Loucy (cell line): ENCODE results near the gene ETV3L.

Experiments used
- H2AFZ ChIP-seq: fragments of 200-600 bp; sonication (generic); 2 replicates; pipeline ENCODE4 v1.6.0; 2016; ENCODE audit warnings: antibody characterized with exemption, mild to moderate bottlenecking, low read length, moderate library complexity
- H3F3A ChIP-seq: fragments of 200-600 bp; 2 replicates; pipeline ENCODE4 v1.6.0; 2016; ENCODE audit warnings: antibody characterized with exemption, low read depth, mild to moderate bottlenecking
- H3K27me3 ChIP-seq: fragments of 200-600 bp; sonication (generic); 2 replicates; pipeline ENCODE4 v1.6.1; 2014; ENCODE audit warnings: low read length, mild to moderate bottlenecking; ENCODE audit not compliant: insufficient read depth, poor library complexity, severe bottlenecking
- H3K36me3 ChIP-seq: fragments of 200-600 bp; sonication (generic); 2 replicates; pipeline ENCODE4 v1.6.1; 2016; ENCODE audit warnings: low read length; ENCODE audit not compliant: insufficient read depth
- H3K4me1 ChIP-seq: fragments of 200-600 bp; sonication (generic); 2 replicates; pipeline ENCODE4 v1.5.1; 2014; ENCODE audit warnings: low read length, mild to moderate bottlenecking; ENCODE audit not compliant: insufficient read depth, poor library complexity, severe bottlenecking
- H3K4me2 ChIP-seq: fragments of 200-600 bp; sonication (generic); 2 replicates; pipeline ENCODE4 v1.6.0; 2014; ENCODE audit warnings: antibody characterized with exemption, low read length, low read depth, mild to moderate bottlenecking; ENCODE audit not compliant: poor library complexity, severe bottlenecking
- H3K4me3 ChIP-seq: fragments of 200-600 bp; sonication (generic); 2 replicates; pipeline ENCODE4 v1.5.1; 2014; ENCODE audit warnings: low read length, mild to moderate bottlenecking, mixed read lengths; ENCODE audit not compliant: poor library complexity, severe bottlenecking
- H3K79me2 ChIP-seq: fragments of 200-600 bp; sonication (generic); 2 replicates; pipeline ENCODE4 v1.6.1; 2014; ENCODE audit warnings: low read length; ENCODE audit not compliant: insufficient read depth
- H3K9ac ChIP-seq: fragments of 200-600 bp; sonication (generic); 2 replicates; pipeline ENCODE4 v1.6.0; 2014; ENCODE audit warnings: mild to moderate bottlenecking, low read depth, low read length, moderate library complexity; ENCODE audit not compliant: poor library complexity, severe bottlenecking
- H3K9me2 ChIP-seq: fragments of 200-600 bp; sonication (generic); replicated peaks from 2 replicates; pipeline ENCODE4 v1.6.1; 2016; ENCODE audit warnings: low read depth, low read length, mixed read lengths
- H3K9me3 ChIP-seq: fragments of 200-600 bp; sonication (generic); 2 replicates; pipeline ENCODE4 v1.6.1; 2014; ENCODE audit warnings: mild to moderate bottlenecking, antibody characterized with exemption, low read length, low read depth; ENCODE audit not compliant: insufficient read depth
- H4K20me1 ChIP-seq: fragments of 200-600 bp; sonication (generic); 2 replicates; pipeline ENCODE4 v1.6.0; 2014; ENCODE audit warnings: antibody characterized with exemption, low read length, mild to moderate bottlenecking; ENCODE audit not compliant: insufficient read depth, poor library complexity, severe bottlenecking
- CTCF ChIP-seq: fragments of 200-600 bp; sonication (generic); conservative IDR thresholded peaks from 2 replicates; pipeline ENCODE4 v1.5.1; 2014; ENCODE audit warnings: mild to moderate bottlenecking, antibody characterized with exemption, low read length
- EZH2phosphoT487 ChIP-seq: fragments of 200-600 bp; IDR thresholded peaks from 2 replicates; pipeline ENCODE4 v1.6.1; 2018; ENCODE audit warnings: antibody characterized with exemption, mild to moderate bottlenecking, moderate library complexity, borderline replicate concordance

The ETV3L gene

GRCh38 chr1:157142765-157143423, 43.3 kb upstream of the ETV3L start:
- no peaks in the 10 kb centered on the region for H3K9me3 ChIP-seq
- no peaks in the 10 kb centered on the region for H3K9me2 ChIP-seq
- no peaks in the 10 kb centered on the region for H3K36me3 ChIP-seq
- peaks cover 1% of the 10 kb centered on the region; the same call in 1 of the 2 replicates for H3K79me2 ChIP-seq
- H2AFZ ChIP-seq: no peak overlapping the region
- no peak overlapping the region for H3K4me3 ChIP-seq
- H4K20me1 ChIP-seq: peaks cover 2% of the 10 kb centered on the region
- peaks cover 22% of the 10 kb centered on the region for H3K27me3 ChIP-seq
- H3K4me1 ChIP-seq: peaks cover 5% of the 10 kb centered on the region
- no peak overlapping the region for H3K9ac ChIP-seq
- no peaks in the 10 kb centered on the region for H3F3A ChIP-seq
- no peak overlapping the region for H3K4me2 ChIP-seq
- no peak for TF ChIP-seq CTCF
- no peak for TF ChIP-seq EZH2phosphoT487

GRCh38 chr1:157142201-157142600, 42.6 kb upstream of the ETV3L start:
- no peak overlapping the region for H3K9ac ChIP-seq
- H4K20me1 ChIP-seq: peaks cover 9% of the 10 kb centered on the region
- H3K79me2 ChIP-seq: peaks cover 8% of the 10 kb centered on the region
- TF ChIP-seq CTCF (no peak), EZH2phosphoT487 (no peak)
- H3K27me3 ChIP-seq: peaks cover 22% of the 10 kb centered on the region
- peaks cover 8% of the 10 kb centered on the region for H3K4me1 ChIP-seq
- H3K4me2 ChIP-seq: no peak overlapping the region
- no peaks in the 10 kb centered on the region for H3F3A ChIP-seq
- H2AFZ ChIP-seq: no peak overlapping the region
- H3K36me3 ChIP-seq: no peaks in the 10 kb centered on the region
- H3K9me3 ChIP-seq: no peaks in the 10 kb centered on the region
- H3K4me3 ChIP-seq: no peak overlapping the region
- H3K9me2 ChIP-seq: no peaks in the 10 kb centered on the region

GRCh38 chr1:157141212-157141855, 41.7 kb upstream of the ETV3L start:
- Histone ChIP-seq H3K4me3 (no peak overlapping the region), H3K36me3 (no peaks in the 10 kb centered on the region), H3K9me2 (no peaks in the 10 kb centered on the region), H3K27me3 (peaks cover 22% of the 10 kb centered on the region), H3F3A (no peaks in the 10 kb centered on the region), H3K9ac (no peak overlapping the region), H3K79me2 (peaks cover 17% of the 10 kb centered on the region), H3K4me1 (peaks cover 16% of the 10 kb centered on the region), H3K4me2 (no peak overlapping the region), H4K20me1 (peaks cover 18% of the 10 kb centered on the region), H2AFZ (no peak overlapping the region), H3K9me3 (no peaks in the 10 kb centered on the region)
- TF ChIP-seq EZH2phosphoT487 (no peak), CTCF (no peak)
